ENCODE measurements around the gene FAR2.

The FAR2 gene

GRCh38 chr12:29229158-29229505 is 80.1 kb downstream of the FAR2 start:
- H3K27ac ChIP-seq (ENCODE audit: low read depth, low read length) = no peak overlapping the region
- no peaks in the 10 kb centered on the region for H3K36me3 ChIP-seq (ENCODE audit: control insufficient read depth in 5 of 5, insufficient read depth in 5 of 5, low read length in 5 of 5)
- H3K4me3 ChIP-seq (ENCODE audit: low read depth in 1 of 5, low read length in 5 of 5) = no peak overlapping the region
- no peaks in the 10 kb centered on the region for H3K27me3 ChIP-seq (ENCODE audit: control insufficient read depth in 5 of 5, insufficient read depth in 4 of 5, low read length in 5 of 5)
- H3K9ac ChIP-seq (ENCODE audit: low read length in 5 of 5) = no peak overlapping the region
- peaks cover 0 to 19% (median 11%) of the 10 kb centered on the region in 5 donors for H3K4me1 ChIP-seq (ENCODE audit: control insufficient read depth in 5 of 5, insufficient read depth in 5 of 5, low read length in 5 of 5)
- H3K9me3 ChIP-seq (ENCODE audit: control insufficient read depth in 5 of 5, low read length in 5 of 5) = no peaks in the 10 kb centered on the region

DNA sequence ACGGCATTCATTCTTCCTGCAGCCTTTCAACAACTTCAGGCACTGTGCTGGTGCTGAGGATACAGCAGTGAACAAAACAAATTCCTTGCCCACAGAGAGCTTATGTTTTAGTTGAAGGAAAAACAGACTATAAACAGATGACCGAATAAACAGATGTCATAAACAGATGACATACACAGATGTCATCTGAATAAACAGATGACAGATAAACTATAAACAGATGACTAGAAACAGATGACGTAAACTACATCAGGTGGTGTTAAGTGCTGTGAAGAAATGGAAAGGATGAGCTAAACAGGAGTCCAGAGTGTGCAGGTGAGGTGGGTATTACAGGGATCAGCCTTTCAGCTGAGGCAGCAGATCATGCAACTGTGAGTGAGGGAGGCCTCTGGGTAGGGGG is 80.9 kb downstream of the FAR2 start:
- Histone ChIP-seq H3K4me1 (ENCODE audit: control insufficient read depth in 5 of 5, insufficient read depth in 5 of 5, low read length in 5 of 5) (peaks cover 0 to 19% (median 11%) of the 10 kb centered on the region in 5 donors), H3K9ac (ENCODE audit: low read length in 5 of 5) (no peak overlapping the region), H3K27me3 (ENCODE audit: control insufficient read depth in 5 of 5, insufficient read depth in 4 of 5, low read length in 5 of 5) (no peaks in the 10 kb centered on the region), H3K4me3 (ENCODE audit: low read depth in 1 of 5, low read length in 5 of 5) (no peak overlapping the region), H3K9me3 (ENCODE audit: control insufficient read depth in 5 of 5, low read length in 5 of 5) (no peaks in the 10 kb centered on the region), H3K36me3 (ENCODE audit: control insufficient read depth in 5 of 5, insufficient read depth in 5 of 5, low read length in 5 of 5) (no peaks in the 10 kb centered on the region), H3K27ac (ENCODE audit: low read depth, low read length) (no peak overlapping the region)

- Histone ChIP-seq H3K9ac (ENCODE audit: low read length in 5 of 5) (no peak overlapping the region), H3K27me3 (ENCODE audit: control insufficient read depth in 5 of 5, insufficient read depth in 4 of 5, low read length in 5 of 5) (no peaks in the 10 kb centered on the region), H3K4me1 (ENCODE audit: control insufficient read depth in 5 of 5, insufficient read depth in 5 of 5, low read length in 5 of 5) (peaks cover 0 to 12% (median 5%) of the 10 kb centered on the region in 5 donors), H3K4me3 (ENCODE audit: low read depth in 1 of 5, low read length in 5 of 5) (no peak overlapping the region), H3K27ac (ENCODE audit: low read depth, low read length) (no peak overlapping the region), H3K9me3 (ENCODE audit: control insufficient read depth in 5 of 5, low read length in 5 of 5) (no peaks in the 10 kb centered on the region), H3K36me3 (ENCODE audit: control insufficient read depth in 5 of 5, insufficient read depth in 5 of 5, low read length in 5 of 5) (no peaks in the 10 kb centered on the region)
Measured at GRCh38 chr12:29230800-29231560, 81.9 kb downstream of the FAR2 start.

- Histone ChIP-seq H3K27ac (ENCODE audit: low read depth, low read length) (no peak overlapping the region), H3K36me3 (ENCODE audit: control insufficient read depth in 5 of 5, insufficient read depth in 5 of 5, low read length in 5 of 5) (no peaks in the 10 kb centered on the region), H3K9ac (ENCODE audit: low read length in 5 of 5) (no peak overlapping the region), H3K4me3 (ENCODE audit: low read depth in 1 of 5, low read length in 5 of 5) (no peak overlapping the region), H3K4me1 (ENCODE audit: control insufficient read depth in 5 of 5, insufficient read depth in 5 of 5, low read length in 5 of 5) (peaks cover 0 to 6% (median 3%) of the 10 kb centered on the region in 5 donors), H3K27me3 (ENCODE audit: control insufficient read depth in 5 of 5, insufficient read depth in 4 of 5, low read length in 5 of 5) (no peaks in the 10 kb centered on the region), H3K9me3 (ENCODE audit: control insufficient read depth in 5 of 5, low read length in 5 of 5) (no peaks in the 10 kb centered on the region)
Measured at GRCh38 chr12:29232086-29232485, 83.0 kb downstream of the FAR2 start.

DNA sequence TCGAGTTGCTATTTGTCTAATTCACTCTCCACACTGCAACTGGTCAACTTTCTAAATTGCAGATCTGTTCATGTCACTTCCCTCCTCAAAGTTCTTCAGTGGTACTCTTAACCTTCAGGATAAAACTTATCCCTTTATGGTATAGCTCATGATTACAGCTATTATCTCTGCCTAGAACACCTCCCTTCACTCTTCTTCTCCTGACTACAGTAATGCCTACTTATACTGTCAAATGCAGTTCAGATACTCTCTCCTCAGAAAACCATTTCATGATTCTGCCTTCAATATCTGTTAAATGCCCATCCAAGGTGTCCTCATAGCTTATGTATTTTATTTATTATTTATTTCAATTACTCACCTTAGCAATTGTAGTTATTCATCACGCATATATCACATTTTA is 85.5 kb downstream of the FAR2 start:
- H3K9ac ChIP-seq (ENCODE audit: low read length in 5 of 5) = no peak overlapping the region
- no peaks in the 10 kb centered on the region for H3K9me3 ChIP-seq (ENCODE audit: control insufficient read depth in 5 of 5, low read length in 5 of 5)
- no peaks in the 10 kb centered on the region for H3K36me3 ChIP-seq (ENCODE audit: control insufficient read depth in 5 of 5, insufficient read depth in 5 of 5, low read length in 5 of 5)
- no peak overlapping the region for H3K4me3 ChIP-seq (ENCODE audit: low read depth in 1 of 5, low read length in 5 of 5)
- H3K27ac ChIP-seq (ENCODE audit: low read depth, low read length) = no peak overlapping the region
- H3K4me1 ChIP-seq (ENCODE audit: control insufficient read depth in 5 of 5, insufficient read depth in 5 of 5, low read length in 5 of 5) = peaks cover 0 to 10% (median 3%) of the 10 kb centered on the region in 5 donors
- H3K27me3 ChIP-seq (ENCODE audit: control insufficient read depth in 5 of 5, insufficient read depth in 4 of 5, low read length in 5 of 5) = no peaks in the 10 kb centered on the region

- Histone ChIP-seq H3K36me3 (ENCODE audit: control insufficient read depth in 5 of 5, insufficient read depth in 5 of 5, low read length in 5 of 5) (no peaks in the 10 kb centered on the region), H3K27me3 (ENCODE audit: control insufficient read depth in 5 of 5, insufficient read depth in 4 of 5, low read length in 5 of 5) (no peaks in the 10 kb centered on the region), H3K4me1 (ENCODE audit: control insufficient read depth in 5 of 5, insufficient read depth in 5 of 5, low read length in 5 of 5) (peaks cover 0 to 10% (median 3%) of the 10 kb centered on the region in 5 donors), H3K9me3 (ENCODE audit: control insufficient read depth in 5 of 5, low read length in 5 of 5) (no peaks in the 10 kb centered on the region), H3K4me3 (ENCODE audit: low read depth in 1 of 5, low read length in 5 of 5) (no peak overlapping the region), H3K9ac (ENCODE audit: low read length in 5 of 5) (no peak overlapping the region), H3K27ac (ENCODE audit: low read depth, low read length) (no peak overlapping the region)
Measured at GRCh38 chr12:29234965-29235626, 86.0 kb downstream of the FAR2 start.

DNA sequence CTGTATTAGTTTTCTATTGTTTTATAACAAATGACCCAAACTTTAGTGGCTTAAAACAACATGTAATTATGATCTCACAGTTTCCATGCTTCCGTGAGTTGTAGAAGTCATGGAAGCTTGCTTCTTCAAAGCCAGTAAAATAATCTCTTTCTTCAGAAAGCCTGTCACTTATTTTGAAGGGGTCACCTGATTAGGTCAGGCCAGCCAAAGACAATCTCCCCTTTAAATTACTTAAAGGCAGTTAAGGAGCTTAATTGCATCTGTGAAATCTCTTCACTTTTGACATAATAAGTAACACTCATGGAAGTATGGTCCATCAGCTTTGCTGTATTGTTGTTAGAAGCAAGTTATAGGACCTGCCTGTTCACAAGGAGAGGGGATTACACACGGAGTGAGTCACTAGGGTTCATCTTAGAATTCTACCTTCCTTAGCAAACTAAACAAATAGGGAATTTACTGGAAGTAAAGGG is 89.8 kb downstream of the FAR2 start:
- Histone ChIP-seq H3K36me3 (ENCODE audit: control insufficient read depth in 5 of 5, insufficient read depth in 5 of 5, low read length in 5 of 5) (no peaks in the 10 kb centered on the region), H3K4me3 (ENCODE audit: low read depth in 1 of 5, low read length in 5 of 5) (no peak overlapping the region), H3K27ac (ENCODE audit: low read depth, low read length) (peak overlapping the region; percentile 26), H3K9me3 (ENCODE audit: control insufficient read depth in 5 of 5, low read length in 5 of 5) (no peaks in the 10 kb centered on the region), H3K27me3 (ENCODE audit: control insufficient read depth in 5 of 5, insufficient read depth in 4 of 5, low read length in 5 of 5) (no peaks in the 10 kb centered on the region), H3K4me1 (ENCODE audit: control insufficient read depth in 5 of 5, insufficient read depth in 5 of 5, low read length in 5 of 5) (peaks cover 9 to 29% (median 22%) of the 10 kb centered on the region in 5 donors), H3K9ac (ENCODE audit: low read length in 5 of 5) (no peak overlapping the region)

- Histone ChIP-seq H3K4me3 (ENCODE audit: low read depth in 1 of 5, low read length in 5 of 5) (no peak overlapping the region), H3K27me3 (ENCODE audit: control insufficient read depth in 5 of 5, insufficient read depth in 4 of 5, low read length in 5 of 5) (no peaks in the 10 kb centered on the region), H3K27ac (ENCODE audit: low read depth, low read length) (peak overlapping the region; percentile 26), H3K9me3 (ENCODE audit: control insufficient read depth in 5 of 5, low read length in 5 of 5) (no peaks in the 10 kb centered on the region), H3K36me3 (ENCODE audit: control insufficient read depth in 5 of 5, insufficient read depth in 5 of 5, low read length in 5 of 5) (no peaks in the 10 kb centered on the region), H3K4me1 (ENCODE audit: control insufficient read depth in 5 of 5, insufficient read depth in 5 of 5, low read length in 5 of 5) (peaks cover 9 to 29% (median 24%) of the 10 kb centered on the region in 5 donors), H3K9ac (ENCODE audit: low read length in 5 of 5) (no peak overlapping the region)
Measured at GRCh38 chr12:29239336-29239735, 90.3 kb downstream of the FAR2 start.

GRCh38 chr12:29240441-29240840 is 91.4 kb downstream of the FAR2 start:
- Histone ChIP-seq H3K9me3 (ENCODE audit: control insufficient read depth in 5 of 5, low read length in 5 of 5) (no peaks in the 10 kb centered on the region), H3K9ac (ENCODE audit: low read length in 5 of 5) (no peak overlapping the region), H3K27me3 (ENCODE audit: control insufficient read depth in 5 of 5, insufficient read depth in 4 of 5, low read length in 5 of 5) (no peaks in the 10 kb centered on the region), H3K27ac (ENCODE audit: low read depth, low read length) (no peak overlapping the region), H3K4me1 (ENCODE audit: control insufficient read depth in 5 of 5, insufficient read depth in 5 of 5, low read length in 5 of 5) (peaks cover 9 to 33% (median 27%) of the 10 kb centered on the region in 5 donors), H3K4me3 (ENCODE audit: low read depth in 1 of 5, low read length in 5 of 5) (no peak overlapping the region), H3K36me3 (ENCODE audit: control insufficient read depth in 5 of 5, insufficient read depth in 5 of 5, low read length in 5 of 5) (no peaks in the 10 kb centered on the region)

DNA sequence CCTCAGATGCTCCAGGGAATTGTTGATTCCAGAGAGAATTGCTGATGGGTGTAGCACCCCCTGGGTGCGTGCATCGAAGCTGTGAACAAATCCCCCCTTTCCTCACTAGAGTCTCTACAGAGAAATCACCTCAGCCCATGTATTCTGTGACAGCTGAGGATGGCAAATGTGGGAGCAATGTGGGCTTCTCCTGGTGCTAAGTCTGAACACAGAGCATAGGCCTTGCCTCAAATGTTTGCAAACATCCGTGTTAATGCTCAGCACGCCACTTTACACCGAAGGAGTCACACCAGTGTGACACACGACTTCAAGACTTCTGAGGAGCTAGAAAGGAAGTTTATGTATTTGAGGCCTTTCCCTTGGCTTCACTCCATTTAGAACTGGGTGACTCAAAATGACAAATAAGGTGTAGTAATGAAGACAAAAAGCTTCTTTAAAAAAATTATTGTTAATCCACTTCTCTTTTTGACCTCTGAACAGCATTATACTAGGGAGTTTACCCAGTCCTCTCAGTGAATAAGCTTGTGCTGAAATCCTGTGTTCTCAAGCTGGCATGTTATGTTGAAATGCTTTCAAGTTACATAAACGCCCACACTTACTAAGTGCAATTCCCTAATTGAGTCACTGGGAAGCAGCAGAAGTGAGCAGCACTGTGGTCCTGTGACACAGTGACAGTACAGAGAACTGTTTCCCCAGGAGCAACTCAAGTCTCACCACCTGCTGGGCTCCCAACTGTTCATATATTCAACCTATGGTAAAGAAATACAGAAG is 92.9 kb downstream of the FAR2 start:
- Histone ChIP-seq H3K4me3 (ENCODE audit: low read depth in 1 of 5, low read length in 5 of 5) (peak overlapping the region in 3 of 5 donors; percentile 3 to 24 (median 21)), H3K4me1 (ENCODE audit: control insufficient read depth in 5 of 5, insufficient read depth in 5 of 5, low read length in 5 of 5) (peaks cover 9 to 36% (median 30%) of the 10 kb centered on the region in 5 donors), H3K9me3 (ENCODE audit: control insufficient read depth in 5 of 5, low read length in 5 of 5) (no peaks in the 10 kb centered on the region), H3K27ac (ENCODE audit: low read depth, low read length) (peak overlapping the region; percentile 88), H3K9ac (ENCODE audit: low read length in 5 of 5) (peak overlapping the region; percentile 49 to 74 (median 63)), H3K36me3 (ENCODE audit: control insufficient read depth in 5 of 5, insufficient read depth in 5 of 5, low read length in 5 of 5) (no peaks in the 10 kb centered on the region), H3K27me3 (ENCODE audit: control insufficient read depth in 5 of 5, insufficient read depth in 4 of 5, low read length in 5 of 5) (no peaks in the 10 kb centered on the region)

Data from subcutaneous abdominal adipose tissue (tissue), 5 donors.